A549 treated with AZD9567 at 1 μM for 4 hours (cell line): ENCODE results near the gene MAP2K6. TPM values are rescaled to one million over a fixed set of nuclear protein-coding genes. Genes with fewer than 3 reads are reported as not detected.

ENCODE experiments used
- total RNA-seq: library from RNA; stranded (reverse); fragments of 200-300 nt; extraction: Qiagen RNA extraction; gene quantifications from 5 replicates; pipeline ENCODE4 v1.2.3, GENCODE V29; 2022; ENCODE audit not compliant: insufficient read depth

MAP2K6 gene
- 6.0 to 8.1 TPM (median 6.5 TPM) in 5 replicates for total RNA-seq

GRCh38 chr17:69414408-69415274 lies at the start of gene MAP2K6:
TSS of gene MAP2K6 (plus strand) at chr17:69414697. CDS start at chr17:69414985, 288 bp downstream.

Other genes with a start within 250 kb of the MAP2K6 start
- 0.07 to 0.24 TPM (median 0.18 TPM) in 4 of 5 replicates, not detected in the other for gene ABCA10, start 185.9 kb upstream of the MAP2K6 start, total RNA-seq
- 2.2 to 7.3 TPM (median 2.6 TPM) in 5 replicates for gene ABCA5, start 87.6 kb upstream of the MAP2K6 start, total RNA-seq